ENCODE results near the gene LETM1. TPM values are rescaled to one million over a fixed set of nuclear protein-coding genes. Genes with fewer than 3 reads are reported as not detected.

Gene LETM1
- total RNA-seq, 1 experiment from 2014 or later, result 99.3 TPM

DNA sequence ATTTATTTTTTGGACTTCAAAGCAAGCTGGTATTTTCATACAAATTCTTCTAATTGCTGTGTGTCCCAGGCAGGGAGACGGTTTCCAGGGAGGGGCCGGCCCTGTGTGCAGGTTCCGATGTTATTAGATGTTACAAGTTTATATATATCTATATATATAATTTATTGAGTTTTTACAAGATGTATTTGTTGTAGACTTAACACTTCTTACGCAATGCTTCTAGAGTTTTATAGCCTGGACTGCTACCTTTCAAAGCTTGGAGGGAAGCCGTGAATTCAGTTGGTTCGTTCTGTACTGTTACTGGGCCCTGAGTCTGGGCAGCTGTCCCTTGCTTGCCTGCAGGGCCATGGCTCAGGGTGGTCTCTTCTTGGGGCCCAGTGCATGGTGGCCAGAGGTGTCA lies 47.6 kb downstream of the LETM1 start:
- DNase-seq (ENCODE audit: low read depth), result no peak

DNA sequence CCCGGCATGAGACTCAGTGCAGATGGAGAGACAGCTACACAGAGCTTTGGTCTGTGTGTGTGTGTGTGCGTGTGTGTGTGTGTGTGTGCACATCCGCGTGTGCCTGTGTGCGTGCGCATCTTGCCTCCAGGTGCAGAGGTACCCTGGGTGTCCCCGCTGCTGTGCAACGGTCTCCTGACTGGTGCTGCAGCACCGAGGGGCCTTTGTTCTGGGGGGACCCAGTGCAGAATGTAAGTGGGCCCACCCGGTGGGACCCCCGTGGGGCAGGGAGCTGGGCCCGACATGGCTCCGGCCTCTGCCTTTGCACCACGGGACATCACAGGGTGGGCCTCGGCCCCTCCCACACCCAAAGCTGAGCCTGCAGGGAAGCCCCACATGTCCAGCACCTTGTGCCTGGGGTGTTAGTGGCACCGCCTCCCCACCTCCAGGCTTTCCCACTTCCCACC lies 48.6 kb downstream of the LETM1 start:
- DNase-seq (ENCODE audit: low read depth), result no peak

DNA sequence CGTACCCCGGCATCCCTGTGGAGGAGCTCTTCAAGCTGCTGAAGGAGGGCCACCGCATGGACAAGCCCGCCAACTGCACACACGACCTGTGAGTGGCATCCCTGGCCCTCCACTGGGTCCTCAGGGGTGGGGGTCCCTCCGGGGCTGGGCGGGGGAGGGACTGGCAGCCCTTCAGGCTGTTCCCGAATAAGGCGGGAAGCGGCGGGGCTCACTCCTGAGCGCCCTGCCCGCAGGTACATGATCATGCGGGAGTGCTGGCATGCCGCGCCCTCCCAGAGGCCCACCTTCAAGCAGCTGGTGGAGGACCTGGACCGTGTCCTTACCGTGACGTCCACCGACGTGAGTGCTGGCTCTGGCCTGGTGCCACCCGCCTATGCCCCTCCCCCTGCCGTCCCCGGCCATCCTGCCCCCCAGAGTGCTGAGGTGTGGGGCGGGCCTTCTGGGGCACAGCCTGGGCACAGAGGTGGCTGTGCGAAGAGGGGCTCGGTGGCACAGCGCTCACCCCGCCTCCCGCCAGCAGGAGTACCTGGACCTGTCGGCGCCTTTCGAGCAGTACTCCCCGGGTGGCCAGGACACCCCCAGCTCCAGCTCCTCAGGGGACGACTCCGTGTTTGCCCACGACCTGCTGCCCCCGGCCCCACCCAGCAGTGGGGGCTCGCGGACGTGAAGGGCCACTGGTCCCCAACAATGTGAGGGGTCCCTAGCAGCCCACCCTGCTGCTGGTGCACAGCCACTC lies 49.2 kb downstream of the LETM1 start:
- no peak for DNase-seq (ENCODE audit: low read depth)

DNA sequence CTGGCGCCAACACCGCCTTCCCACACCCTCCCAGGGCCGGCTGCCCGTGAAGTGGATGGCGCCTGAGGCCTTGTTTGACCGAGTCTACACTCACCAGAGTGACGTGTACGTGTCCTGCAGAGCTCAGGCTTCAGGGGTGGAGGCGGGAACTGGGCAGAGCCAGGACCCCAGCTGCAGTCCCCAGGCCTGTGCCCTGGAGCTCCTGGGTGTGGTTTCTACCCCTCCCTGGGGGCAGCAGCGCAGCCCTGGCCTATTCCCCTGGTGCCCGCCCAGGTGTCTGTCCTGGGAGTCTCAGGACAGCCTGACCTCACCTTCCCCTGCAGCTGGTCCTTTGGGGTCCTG lies 49.8 kb downstream of the LETM1 start:
- DNase-seq (ENCODE audit: low read depth), result no peak

DNA sequence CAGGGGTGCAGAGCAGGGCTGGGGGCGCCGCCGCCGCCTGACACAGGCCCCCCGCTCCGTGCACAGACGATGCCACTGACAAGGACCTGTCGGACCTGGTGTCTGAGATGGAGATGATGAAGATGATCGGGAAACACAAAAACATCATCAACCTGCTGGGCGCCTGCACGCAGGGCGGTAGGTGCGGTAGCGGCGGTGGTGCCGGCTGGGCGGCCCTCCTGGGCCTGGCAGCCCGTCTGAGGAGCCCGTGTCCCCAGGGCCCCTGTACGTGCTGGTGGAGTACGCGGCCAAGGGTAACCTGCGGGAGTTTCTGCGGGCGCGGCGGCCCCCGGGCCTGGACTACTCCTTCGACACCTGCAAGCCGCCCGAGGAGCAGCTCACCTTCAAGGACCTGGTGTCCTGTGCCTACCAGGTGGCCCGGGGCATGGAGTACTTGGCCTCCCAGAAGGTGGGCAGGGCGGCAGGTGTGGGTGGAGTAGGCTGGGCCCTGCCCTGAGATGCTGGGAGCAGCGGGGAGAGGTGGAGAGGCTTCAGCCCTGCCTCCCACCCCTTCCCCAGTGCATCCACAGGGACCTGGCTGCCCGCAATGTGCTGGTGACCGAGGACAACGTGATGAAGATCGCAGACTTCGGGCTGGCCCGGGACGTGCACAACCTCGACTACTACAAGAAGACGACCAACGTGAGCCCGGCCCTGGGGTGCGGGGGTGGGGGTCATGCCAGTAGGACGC lies 50.3 kb downstream of the LETM1 start:
- no peak for DNase-seq (ENCODE audit: low read depth)

DNA sequence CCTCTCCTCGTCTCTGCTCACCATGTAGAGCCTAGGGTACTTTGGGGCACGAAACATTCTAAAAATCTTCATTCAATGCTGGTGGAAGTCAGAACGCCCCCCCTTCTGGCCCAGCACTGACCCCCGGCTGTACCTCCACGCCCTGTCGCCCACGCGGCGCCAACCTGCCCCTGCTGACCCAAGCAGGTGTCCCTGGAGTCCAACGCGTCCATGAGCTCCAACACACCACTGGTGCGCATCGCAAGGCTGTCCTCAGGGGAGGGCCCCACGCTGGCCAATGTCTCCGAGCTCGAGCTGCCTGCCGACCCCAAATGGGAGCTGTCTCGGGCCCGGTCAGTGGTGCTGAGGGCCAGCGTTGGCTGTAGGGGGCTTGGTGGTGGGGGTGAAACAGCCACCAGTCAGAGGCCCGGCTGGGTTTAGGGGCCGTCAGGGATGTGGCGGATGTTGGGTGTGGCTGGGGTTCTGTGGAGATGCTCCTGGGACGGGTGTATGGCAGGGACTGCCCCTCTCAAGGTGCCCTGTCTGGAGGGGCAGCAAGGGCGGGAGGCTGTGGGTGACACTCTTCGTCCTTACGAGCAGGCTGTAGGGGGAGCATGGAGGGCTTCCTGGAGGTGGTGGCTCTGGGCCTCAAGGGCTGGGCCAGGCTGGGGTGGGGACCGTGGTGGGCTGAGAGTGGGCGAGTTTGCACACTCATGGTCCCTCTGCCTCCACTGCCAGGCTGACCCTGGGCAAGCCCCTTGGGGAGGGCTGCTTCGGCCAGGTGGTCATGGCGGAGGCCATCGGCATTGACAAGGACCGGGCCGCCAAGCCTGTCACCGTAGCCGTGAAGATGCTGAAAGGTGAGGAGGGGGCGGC lies 51.1 kb downstream of the LETM1 start:
- no peak for DNase-seq (ENCODE audit: low read depth)

DNA sequence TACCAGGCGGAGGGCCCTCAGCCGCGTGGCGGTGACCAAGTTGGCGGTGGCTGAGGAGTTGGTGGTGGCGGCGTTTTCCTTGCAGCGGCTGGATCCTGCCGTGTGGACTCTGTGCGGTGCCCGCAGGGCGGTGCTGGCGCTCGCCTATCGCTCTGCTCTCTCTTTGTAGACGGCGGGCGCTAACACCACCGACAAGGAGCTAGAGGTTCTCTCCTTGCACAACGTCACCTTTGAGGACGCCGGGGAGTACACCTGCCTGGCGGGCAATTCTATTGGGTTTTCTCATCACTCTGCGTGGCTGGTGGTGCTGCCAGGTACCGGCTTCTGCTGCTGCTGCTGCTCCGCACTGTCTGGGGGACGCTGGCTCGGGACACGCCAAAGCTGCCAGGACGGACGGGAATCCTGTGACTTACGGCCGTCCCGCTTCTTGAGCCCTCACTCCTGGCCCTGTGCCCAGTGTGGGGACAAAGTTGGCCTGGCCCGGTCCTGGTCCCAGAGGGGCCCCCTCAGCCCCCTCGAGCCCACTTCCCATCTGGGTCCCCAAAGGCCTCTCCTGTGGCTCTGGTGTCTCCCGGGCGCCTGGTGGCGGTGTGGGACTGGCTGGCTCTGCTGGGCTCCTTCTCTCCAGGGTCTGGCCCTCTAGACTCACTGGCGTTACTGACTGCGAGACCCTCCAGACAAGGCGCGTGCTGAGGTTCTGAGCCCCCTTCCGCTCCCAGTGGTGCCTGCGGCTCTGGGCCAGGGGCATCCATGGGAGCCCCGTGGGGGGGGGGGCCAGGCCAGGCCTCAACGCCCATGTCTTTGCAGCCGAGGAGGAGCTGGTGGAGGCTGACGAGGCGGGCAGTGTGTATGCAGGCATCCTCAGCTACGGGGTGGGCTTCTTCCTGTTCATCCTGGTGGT lies 52.2 kb downstream of the LETM1 start:
- DNase-seq (ENCODE audit: low read depth), result no peak

DNA sequence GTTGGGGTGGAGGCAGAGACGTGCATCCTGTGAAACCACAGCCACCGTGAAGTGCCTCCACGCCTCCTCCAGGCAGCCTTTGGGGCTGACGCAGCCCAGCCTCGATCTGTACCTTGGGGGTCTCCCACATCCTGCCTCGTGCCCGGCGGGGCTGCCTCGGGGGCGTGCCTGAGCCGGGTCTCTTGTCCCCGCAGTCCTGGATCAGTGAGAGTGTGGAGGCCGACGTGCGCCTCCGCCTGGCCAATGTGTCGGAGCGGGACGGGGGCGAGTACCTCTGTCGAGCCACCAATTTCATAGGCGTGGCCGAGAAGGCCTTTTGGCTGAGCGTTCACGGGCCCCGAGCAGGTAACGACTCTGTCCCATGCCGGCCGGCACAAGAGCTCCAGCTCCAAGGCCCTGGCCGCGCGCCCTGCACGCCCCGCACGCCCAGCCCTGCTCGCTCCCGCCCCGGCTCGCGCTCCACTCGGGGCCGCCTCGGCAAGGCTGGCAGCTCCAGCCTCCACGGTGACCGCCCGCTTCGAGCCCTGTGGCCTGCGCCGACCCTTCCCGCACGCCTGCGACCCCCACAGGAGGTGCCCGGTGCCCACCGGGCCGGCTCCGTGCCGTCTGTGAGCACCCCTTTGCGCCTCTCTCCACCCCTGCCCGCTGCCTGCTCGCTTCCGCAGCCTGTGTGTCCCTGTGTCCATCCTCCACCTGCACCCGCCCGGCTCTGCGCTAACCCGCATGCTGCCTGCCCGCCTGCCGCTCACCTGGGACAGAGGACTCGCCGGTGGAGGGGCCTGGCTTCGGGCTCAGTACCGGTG lies 53.0 kb downstream of the LETM1 start:
- DNase-seq (ENCODE audit: low read depth), result no peak

DNA sequence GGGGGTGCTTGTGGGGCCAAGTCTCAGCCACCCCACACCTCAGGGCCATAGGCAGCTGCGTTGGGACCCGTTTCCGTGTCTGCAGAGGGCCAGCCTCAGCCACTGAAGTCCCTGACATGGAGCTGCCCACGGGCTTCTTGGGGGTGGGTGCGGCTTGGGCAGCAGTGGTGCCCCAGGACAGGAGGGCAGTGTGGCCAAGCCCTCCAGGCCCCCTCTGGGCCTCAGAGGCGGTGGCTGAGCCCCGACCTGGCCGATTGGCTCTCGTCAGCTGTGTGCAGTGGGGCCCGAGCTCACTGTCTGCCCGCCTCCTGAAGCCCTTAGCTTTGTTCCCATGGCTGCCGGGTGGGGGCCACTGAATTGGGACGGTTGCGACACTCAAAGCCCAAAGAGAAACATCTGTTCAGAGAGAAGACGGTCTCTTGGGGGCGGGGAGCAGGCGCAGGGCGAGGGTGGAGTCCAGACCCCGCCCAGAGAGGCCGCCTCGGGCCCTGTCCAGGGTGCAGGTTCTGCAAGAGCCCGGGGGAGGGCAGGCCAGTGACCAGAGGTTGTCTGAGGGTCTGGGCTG lies 53.7 kb downstream of the LETM1 start:
- DNase-seq (ENCODE audit: low read depth), result no peak

DNA sequence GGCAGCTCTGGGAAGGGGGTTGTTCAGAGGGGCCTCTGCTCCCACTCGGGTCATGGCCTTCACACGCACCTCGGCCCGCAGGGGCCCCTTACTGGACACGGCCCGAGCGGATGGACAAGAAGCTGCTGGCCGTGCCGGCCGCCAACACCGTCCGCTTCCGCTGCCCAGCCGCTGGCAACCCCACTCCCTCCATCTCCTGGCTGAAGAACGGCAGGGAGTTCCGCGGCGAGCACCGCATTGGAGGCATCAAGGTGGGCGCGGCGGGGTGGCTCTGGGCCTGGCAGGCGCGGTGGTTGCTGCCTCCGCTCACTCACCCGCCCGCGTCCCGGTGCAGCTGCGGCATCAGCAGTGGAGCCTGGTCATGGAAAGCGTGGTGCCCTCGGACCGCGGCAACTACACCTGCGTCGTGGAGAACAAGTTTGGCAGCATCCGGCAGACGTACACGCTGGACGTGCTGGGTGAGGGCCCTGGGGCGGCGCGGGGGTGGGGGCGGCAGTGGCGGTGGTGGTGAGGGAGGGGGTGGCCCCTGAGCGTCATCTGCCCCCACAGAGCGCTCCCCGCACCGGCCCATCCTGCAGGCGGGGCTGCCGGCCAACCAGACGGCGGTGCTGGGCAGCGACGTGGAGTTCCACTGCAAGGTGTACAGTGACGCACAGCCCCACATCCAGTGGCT lies 54.5 kb downstream of the LETM1 start:
- DNase-seq (ENCODE audit: low read depth), result no peak

DNA sequence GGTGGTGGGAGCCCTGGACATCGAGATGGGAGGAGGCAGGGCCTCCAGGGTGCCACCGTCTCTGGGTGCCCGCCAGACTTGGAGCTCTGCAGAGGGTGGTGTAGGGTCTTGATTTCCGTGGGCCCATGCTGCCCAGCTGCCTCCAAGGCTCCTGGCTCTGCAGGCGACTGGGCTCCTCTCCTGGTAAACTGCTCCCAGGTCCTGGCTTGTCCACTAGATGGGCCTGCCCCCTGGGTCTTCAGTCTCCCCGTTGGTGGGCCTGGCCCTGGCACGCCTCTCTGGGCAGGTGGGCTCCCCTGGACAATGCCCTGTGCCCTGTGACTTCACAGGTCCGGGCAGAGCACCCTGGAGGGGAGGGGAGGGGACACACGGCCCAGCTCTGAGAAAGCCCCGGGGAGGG lies 55.2 kb downstream of the LETM1 start:
- no peak for DNase-seq (ENCODE audit: low read depth)

DNA sequence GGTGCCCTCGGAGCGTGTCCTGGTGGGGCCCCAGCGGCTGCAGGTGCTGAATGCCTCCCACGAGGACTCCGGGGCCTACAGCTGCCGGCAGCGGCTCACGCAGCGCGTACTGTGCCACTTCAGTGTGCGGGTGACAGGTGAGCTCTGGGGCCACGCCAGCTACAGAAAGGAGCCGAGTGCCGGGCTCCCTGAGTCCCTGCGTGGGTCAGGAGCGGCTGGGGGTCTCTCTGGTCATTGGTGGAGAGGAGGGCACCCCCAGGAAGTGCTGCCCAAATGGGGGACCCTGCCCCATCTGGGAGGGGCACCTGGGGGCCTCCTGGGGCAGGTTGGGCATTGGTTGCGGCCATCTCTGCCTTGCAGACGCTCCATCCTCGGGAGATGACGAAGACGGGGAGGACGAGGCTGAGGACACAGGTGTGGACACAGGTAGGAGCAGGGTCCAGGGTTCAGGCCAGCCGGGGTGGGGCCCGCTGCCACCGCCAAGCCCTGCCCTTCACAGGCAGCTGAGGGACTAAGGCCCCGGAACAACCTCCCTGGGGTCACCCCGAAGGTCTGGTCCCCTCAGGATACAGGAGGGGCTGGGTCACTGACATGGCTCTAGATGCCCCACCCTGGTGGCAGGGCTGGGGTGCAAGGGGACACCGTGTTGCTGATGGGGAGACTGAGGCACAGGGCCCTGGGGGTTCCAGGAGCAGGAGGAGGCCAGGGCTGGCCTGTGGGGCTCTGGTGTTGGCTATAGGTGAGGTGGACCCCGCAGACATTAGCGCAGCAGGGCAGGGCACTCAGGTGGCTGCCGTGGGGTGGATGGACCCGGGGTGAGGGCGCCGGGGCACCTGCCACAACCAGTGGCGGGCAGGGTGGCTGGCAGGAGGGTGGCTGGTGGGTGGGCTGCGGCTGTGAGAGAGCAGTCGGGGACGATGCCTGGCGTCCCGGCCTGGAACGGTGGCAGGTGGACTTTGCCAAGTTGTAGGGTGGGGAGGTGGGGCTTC lies 56.3 kb downstream of the LETM1 start:
- no peak for DNase-seq (ENCODE audit: low read depth)

DNA sequence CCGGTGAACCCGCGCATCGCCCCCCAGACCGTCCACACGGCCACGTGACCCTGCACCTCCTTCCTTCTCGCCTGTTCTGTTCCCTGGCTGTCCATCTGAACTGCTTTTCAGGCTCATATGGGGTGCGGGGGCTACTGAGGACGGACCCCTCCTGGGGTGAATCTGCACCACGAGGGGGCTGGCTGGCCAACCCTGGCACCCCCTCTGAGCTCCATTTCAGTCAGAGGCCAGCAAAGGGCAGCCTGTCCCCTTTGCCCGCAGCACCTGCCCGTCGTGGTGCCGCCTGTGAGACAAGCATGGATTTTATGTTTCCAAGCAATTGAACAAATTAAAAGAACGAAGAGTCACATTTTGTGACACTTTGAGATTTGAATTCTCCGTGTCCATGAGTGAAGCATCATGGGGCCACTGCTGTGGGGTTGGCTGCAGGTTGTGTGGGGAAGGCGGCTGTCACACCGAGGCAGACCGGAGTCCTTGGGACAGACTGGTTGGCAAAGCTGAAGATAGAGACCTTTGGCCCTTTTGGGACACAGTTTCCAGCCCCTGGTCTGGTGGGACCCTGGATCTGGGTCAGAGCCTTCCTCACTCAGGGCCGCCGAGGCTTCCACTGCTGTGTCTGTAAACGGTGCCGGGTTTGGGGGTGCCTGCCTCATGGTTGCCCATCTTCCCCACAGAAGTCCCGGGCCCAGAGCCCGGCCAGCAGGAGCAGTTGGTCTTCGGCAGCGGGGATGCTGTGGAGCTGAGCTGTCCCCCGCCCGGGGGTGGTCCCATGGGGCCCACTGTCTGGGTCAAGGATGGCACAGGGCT lies 57.2 kb downstream of the LETM1 start:
- no peak for DNase-seq (ENCODE audit: low read depth)

DNA sequence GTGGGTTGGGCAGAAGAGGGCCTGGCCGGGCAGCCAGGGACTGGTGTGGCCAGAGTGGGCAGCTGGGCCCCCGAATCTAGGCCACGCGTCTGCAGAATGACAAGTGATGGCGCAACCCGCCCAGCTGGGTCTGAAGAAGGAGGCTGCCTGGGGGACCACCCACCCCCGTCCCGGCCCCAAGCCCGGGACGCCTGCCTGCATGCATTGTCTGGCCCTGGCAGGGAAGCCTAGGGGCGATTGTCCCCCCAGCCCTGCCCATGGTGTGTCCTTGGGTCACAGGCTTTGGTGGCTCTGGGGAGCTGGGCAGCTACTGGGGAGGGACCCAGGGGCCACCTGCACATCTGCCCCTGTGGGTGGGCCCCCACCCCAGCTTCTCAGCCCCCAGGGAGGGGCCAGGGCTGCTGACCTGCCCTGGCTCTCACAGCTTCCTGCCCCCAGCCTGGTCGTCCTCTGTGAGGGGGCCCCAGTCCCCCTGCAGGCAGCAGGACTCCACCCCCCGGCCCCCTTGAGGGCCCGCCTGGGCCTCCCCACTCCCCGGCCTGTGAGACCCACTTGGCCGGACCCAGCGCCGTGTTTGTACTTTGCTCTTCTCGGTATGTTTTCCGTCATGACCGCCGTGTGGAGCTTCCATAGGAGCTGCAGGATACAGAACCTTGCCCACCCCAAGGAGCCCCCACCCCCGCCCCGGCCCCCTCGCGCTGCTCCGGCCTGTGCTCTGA lies 57.9 kb downstream of the LETM1 start:
- no peak for DNase-seq (ENCODE audit: low read depth)

DNA sequence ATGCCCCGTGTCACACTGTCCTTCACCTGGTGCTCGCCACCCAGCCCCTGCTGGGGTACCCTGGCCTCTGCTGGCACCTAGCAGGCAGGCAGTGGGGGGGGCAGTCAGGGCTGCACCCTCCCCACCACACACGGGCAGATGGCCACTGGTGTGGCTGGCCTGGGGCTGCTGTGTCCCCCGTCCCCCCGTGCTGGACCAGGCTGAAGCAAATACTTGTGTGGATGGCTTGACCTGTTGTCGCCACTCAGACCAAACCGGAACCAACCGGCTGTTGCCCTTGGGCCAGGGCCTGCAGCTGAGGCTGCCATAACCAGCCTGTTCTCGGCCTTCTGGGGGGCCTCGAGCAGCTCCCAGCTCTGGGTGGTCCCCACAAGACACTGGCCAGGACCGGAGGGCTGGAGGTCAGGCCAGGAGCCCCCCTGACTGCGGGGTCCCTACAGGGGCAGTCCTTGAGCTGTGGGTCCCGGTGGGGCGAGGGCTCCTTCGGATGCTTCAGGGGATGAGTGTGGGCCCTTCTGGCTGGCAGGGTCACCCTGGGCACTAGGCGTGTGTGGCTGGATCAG lies 58.6 kb downstream of the LETM1 start:
- no peak for DNase-seq (ENCODE audit: low read depth)

DNA sequence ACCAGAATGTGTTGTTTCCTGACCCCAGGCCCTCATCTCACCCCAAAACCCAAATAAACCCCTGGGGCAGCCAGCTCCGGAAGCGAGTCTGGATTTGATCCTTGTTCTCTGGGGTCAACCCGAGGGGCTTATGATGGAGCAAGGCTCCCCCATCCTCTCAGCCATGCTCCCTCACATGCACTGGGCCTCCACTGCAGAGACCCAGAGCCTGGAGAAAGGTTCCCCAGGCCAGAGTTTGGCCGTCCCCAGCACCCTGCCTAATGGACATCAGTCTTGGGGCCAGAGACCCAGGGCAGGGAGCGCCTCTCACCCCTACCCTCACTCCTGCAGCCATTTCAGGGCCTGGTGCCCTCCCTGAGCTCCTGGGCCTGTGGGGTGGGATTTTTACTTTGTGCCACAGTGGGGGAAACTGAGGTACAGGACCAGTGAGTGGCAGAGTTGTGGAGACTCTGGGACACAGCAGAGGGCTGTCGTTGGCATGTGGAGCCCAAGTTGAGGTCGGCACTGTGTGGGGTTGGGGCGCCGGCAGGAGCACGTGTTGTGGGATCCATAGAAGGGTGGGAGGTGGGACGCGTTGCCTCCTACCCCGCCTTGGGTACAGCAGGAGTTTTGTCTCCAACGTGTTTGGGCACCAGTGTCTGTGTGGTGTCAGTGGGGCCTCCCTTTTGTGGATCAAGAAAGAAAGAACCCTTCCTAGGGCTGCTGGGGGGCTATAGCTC lies 59.3 kb downstream of the LETM1 start:
- no peak for DNase-seq (ENCODE audit: low read depth)
